HepG2 (cell line): Measurements from ENCODE around the gene PTAFR. TPM values are rescaled to one million over a fixed set of nuclear protein-coding genes. Genes with fewer than 3 reads are reported as not detected.
A peak's percentile ranks its signal among the peaks of the same experiment; 100 is the strongest.

Source experiments
- CEBPZ ChIP-seq: IDR thresholded peaks from 2 replicates; pipeline ENCODE4 v1.6.1; 2012; ENCODE audit warnings: low read length, improper control_type of control experiment
- ELF1 ChIP-seq: sonication (generic); formaldehyde crosslinking; IDR thresholded peaks from 2 replicates; pipeline ENCODE4 v1.4.0; 2020; ENCODE audit warnings: missing genetic modification reagents
- FOSL2 ChIP-seq: sonication (generic); formaldehyde crosslinking; IDR thresholded peaks from 2 replicates; pipeline ENCODE4 v1.4.0; 2020; ENCODE audit warnings: missing genetic modification reagents
- GTF3A ChIP-seq: sonication (generic); formaldehyde crosslinking; conservative IDR thresholded peaks from 2 replicates; pipeline ENCODE4 v1.4.0; 2020; ENCODE audit warnings: mild to moderate bottlenecking, missing genetic modification reagents
- MIER2 ChIP-seq: IDR thresholded peaks from 2 replicates; pipeline ENCODE4 v1.6.1; 2016; ENCODE audit warnings: missing biosample characterization, missing genetic modification reagents
- PHF5A ChIP-seq: IDR thresholded peaks from one replicate; pipeline ENCODE4 v1.6.1; 2018; ENCODE audit warnings: low read depth, missing genetic modification reagents; ENCODE audit not compliant: unreplicated experiment
- RXRB ChIP-seq: IDR thresholded peaks from 2 replicates; pipeline ENCODE4 v1.6.1; 2016; ENCODE audit warnings: borderline replicate concordance, missing genetic modification reagents, missing compliant biosample characterization
- SETDB1 ChIP-seq: sonication (generic); formaldehyde crosslinking; IDR thresholded peaks from 2 replicates; pipeline ENCODE4 v1.5.1; 2020; ENCODE audit warnings: missing genetic modification reagents, mild to moderate bottlenecking, borderline replicate concordance
- U2AF1 ChIP-seq: fragments of 200-400 bp; formaldehyde crosslinking; optimal IDR thresholded peaks from 2 replicates; pipeline ENCODE3; 2017; ENCODE audit warnings: mild to moderate bottlenecking, low read depth, low read length
- ZEB1 ChIP-seq: IDR thresholded peaks from 2 replicates; pipeline ENCODE4 v1.6.1; 2012; ENCODE audit warnings: mild to moderate bottlenecking, low read depth, inconsistent platforms; ENCODE audit not compliant: insufficient replicate concordance
- ZNF574 ChIP-seq: sonication (generic); formaldehyde crosslinking; IDR thresholded peaks from 2 replicates; pipeline ENCODE4 v1.4.0; 2020; ENCODE audit warnings: missing genetic modification reagents
- polyA plus RNA-seq, 8 experiments: library from polyadenylated mRNA; depleted of rRNA in 3 of 8; stranded (reverse) in 7 of 8; unstranded in 1 of 8; fragments of >200 nt; fragmentation: Illumina TruSeq in 4 of 8; extraction: Trizol in 4 of 8; gene quantifications; 2 replicates each; pipeline versions ENCODE4 v1.2.1 to v1.2.3, GENCODE V29; 2011 to 2016; ENCODE audit warnings: low read depth in 4 of 8, missing spikeins in 1 of 8, mixed read lengths in 1 of 8; ENCODE audit not compliant: insufficient read depth in 1 of 8
- total RNA-seq, 5 experiments: library from RNA; depleted of rRNA; stranded (reverse); fragments of >200 nt; fragmentation: Illumina TruSeq; extraction: Trizol; gene quantifications; 2 replicates each; pipeline ENCODE4 v1.2.3, GENCODE V29; 2016; ENCODE audit warnings: low read depth in 1 of 5
- TF ChIP-seq, protein P1 (sequence below): IDR thresholded peaks from 2 replicates; pipeline ENCODE4 v1.4.0; 2020; ENCODE audit warnings: mild to moderate bottlenecking, missing genetic modification reagents

Gene PTAFR
- total and polyA plus RNA-seq, 2 of the 13 experiments (the other 11 are each of a cell fraction or from before 2014, with no cell fraction given): 0.27 to 24.0 TPM

GRCh38 chr1:28193701-28194161, 17.2 kb upstream of the PTAFR start (continued):
- TF ChIP-seq CEBPZ: no peak
- no peak for TF ChIP-seq U2AF1
- 0 out of 2 replicates have a peak, but pooled peaks have one; percentile 29 for TF ChIP-seq ELF1 (CRISPR knock-in tag)
- TF ChIP-seq SETDB1 (CRISPR knock-in tag): no peak
- TF ChIP-seq ZNF574: 0 out of 2 replicates have a peak, but pooled peaks have one; percentile 8
- no peak for TF ChIP-seq GTF3A (CRISPR knock-in tag)
- TF ChIP-seq FOSL2 (CRISPR knock-in tag): peak; percentile 73
- no peak for TF ChIP-seq MIER2 (CRISPR knock-in tag)
- TF ChIP-seq, protein P1, sequence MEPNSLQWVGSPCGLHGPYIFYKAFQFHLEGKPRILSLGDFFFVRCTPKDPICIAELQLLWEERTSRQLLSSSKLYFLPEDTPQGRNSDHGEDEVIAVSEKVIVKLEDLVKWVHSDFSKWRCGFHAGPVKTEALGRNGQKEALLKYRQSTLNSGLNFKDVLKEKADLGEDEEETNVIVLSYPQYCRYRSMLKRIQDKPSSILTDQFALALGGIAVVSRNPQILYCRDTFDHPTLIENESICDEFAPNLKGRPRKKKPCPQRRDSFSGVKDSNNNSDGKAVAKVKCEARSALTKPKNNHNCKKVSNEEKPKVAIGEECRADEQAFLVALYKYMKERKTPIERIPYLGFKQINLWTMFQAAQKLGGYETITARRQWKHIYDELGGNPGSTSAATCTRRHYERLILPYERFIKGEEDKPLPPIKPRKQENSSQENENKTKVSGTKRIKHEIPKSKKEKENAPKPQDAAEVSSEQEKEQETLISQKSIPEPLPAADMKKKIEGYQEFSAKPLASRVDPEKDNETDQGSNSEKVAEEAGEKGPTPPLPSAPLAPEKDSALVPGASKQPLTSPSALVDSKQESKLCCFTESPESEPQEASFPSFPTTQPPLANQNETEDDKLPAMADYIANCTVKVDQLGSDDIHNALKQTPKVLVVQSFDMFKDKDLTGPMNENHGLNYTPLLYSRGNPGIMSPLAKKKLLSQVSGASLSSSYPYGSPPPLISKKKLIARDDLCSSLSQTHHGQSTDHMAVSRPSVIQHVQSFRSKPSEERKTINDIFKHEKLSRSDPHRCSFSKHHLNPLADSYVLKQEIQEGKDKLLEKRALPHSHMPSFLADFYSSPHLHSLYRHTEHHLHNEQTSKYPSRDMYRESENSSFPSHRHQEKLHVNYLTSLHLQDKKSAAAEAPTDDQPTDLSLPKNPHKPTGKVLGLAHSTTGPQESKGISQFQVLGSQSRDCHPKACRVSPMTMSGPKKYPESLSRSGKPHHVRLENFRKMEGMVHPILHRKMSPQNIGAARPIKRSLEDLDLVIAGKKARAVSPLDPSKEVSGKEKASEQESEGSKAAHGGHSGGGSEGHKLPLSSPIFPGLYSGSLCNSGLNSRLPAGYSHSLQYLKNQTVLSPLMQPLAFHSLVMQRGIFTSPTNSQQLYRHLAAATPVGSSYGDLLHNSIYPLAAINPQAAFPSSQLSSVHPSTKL: peak; percentile 35; the same call in 1 of the 2 replicates
- TF ChIP-seq PHF5A (CRISPR knock-in tag): no peak
- peak; percentile 50; the same call in 1 of the 2 replicates for TF ChIP-seq RXRB
- no peak for TF ChIP-seq ZEB1
- TF ChIP-seq, all 625 proteins: peak for 15
